Activated T-helper 17 cell treated with anti-CD3 and anti-CD28 coated beads, Interleukin-2, amount 50 U/mL, for 72 hours (primary cell): ENCODE data around the gene C1D. TPM values are rescaled to one million over a fixed set of nuclear protein-coding genes. Genes with fewer than 3 reads are reported as not detected.
"Not testable (repeated sequence)": the region's sequence is repeated elsewhere in the genome, so short reads cannot be mapped to it uniquely, and the experiment has no call there.

ENCODE experiments used
- ATAC-seq: fragments of 150-1000 bp; cut with Tn5 transposase; replicated peaks from 2 replicates; pipeline ENCODE4 v1.10.0; 2021; ENCODE audit warnings: mild to moderate bottlenecking, moderate library complexity
- H3K27ac Mint-ChIP-seq: one replicate; pipeline ENCODE4 v1.8.0; 2022; ENCODE audit warnings: mixed read lengths
- H3K27me3 Mint-ChIP-seq: one replicate; pipeline ENCODE4 v1.8.0; 2022; ENCODE audit warnings: mixed read lengths
- H3K36me3 Mint-ChIP-seq: one replicate; pipeline ENCODE4 v1.8.0; 2022; ENCODE audit warnings: low read depth, mild to moderate bottlenecking, mixed read lengths
- H3K4me1 Mint-ChIP-seq: one replicate; pipeline ENCODE4 v1.8.0; 2022; ENCODE audit warnings: mixed read lengths
- H3K4me3 Mint-ChIP-seq: one replicate; pipeline ENCODE4 v1.8.0; 2022; ENCODE audit warnings: mild to moderate bottlenecking, mixed read lengths
- H3K9me3 Mint-ChIP-seq: one replicate; pipeline ENCODE4 v1.8.0; 2022; ENCODE audit warnings: mixed read lengths
- total RNA-seq, 2 donors: library from RNA; stranded (reverse); gene quantifications; one replicate each; pipeline ENCODE4 v1.2.3, GENCODE V29; 2022

Gene C1D
- total RNA-seq, 2 donors from 2014 or later: 16.8 to 17.8 TPM

DNA sequence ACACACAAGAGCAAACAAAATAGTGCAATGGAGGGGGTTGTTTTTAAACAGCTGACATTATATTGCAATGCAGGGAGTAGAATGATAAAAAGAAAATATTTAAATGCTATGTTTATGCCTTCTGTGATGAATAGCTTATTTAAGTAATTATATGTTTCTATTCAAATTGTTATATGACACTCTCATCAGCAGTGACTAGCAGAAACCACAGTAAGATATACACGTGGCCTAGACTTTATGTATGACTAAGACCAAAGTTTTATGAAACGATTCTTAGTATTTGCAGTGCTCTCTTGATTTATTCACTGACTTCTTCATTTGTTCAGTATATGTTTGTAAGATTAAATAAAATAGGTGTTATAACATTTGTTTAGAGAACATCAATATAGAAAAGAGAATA, 26.1 kb upstream of the C1D start:
- Mint-ChIP-seq H3K4me1 (peaks cover 9% of the 10 kb centered on the region), H3K36me3 (no peaks in the 10 kb centered on the region), H3K4me3 (no peak overlapping the region), H3K27ac (no peak overlapping the region), H3K27me3 (no peaks in the 10 kb centered on the region), H3K9me3 (no peaks in the 10 kb centered on the region)
- peak; percentile 53 for ATAC-seq

DNA sequence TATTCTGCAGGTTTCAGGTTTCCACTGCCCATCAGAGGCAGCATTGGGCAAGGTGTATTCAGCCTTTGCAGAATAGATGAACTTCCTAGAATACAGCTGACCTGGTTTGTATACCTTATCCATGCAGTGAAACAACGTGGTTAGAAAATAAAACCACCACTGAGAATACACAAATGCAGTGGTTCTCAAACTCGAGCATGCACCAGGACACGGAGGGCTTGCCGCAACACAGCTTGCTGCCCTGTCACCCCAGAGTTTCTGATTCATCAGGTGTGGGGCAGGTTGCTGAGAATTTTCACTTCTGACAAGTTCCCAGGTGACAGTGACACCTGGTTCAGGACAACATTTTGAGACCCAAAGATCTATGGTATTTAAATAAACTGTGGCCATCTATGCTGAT, 23.4 kb upstream of the C1D start:
- ATAC-seq: no peak
- Mint-ChIP-seq H3K36me3 (no peaks in the 10 kb centered on the region), H3K27me3 (peaks cover 3% of the 10 kb centered on the region), H3K4me1 (peaks cover 9% of the 10 kb centered on the region), H3K27ac (no peak overlapping the region), H3K9me3 (no peaks in the 10 kb centered on the region), H3K4me3 (no peak overlapping the region)

DNA sequence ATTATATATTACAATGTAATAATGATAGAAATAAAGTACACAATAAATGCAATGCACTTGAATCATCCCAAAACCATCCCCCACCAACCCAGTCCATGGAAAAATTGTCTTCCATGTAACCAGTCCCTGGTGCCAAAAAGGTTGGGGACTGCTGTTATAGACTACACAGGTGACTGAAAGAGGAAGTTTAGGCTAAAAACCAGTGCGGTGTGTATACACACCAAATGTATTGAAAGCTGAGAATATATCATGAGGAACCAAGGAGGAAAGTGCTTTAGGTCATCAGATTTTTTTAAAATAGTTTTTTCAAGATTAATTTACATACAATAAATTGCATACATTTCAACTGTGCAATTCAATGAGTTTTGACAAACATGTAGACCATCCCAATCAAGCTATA, 20.5 kb upstream of the C1D start:
- no peak for ATAC-seq
- Mint-ChIP-seq H3K27me3 (peaks cover 6% of the 10 kb centered on the region), H3K36me3 (no peaks in the 10 kb centered on the region), H3K9me3 (no peaks in the 10 kb centered on the region), H3K27ac (no peak overlapping the region), H3K4me3 (no peak overlapping the region), H3K4me1 (no peaks in the 10 kb centered on the region)

DNA sequence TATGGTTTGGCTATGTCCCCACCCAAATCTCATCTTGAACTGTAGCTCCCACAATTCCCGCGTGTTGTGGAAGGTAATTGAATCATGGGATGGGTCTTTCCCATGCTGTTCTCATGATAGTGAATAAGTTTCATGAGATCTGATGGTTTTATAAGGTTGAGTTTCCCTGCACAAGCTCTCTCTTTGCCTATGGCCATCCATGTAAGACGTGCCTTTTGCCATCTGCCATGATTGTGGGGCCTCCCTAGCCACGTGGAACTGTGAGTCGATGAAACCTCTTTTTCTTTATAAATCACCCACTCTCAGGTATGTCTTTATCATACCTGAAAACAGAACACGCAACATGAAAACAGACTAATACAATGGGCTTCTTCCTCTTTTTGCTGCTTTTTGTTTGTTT, 11.2 kb upstream of the C1D start:
- no peak overlapping the region for H3K27ac Mint-ChIP-seq
- no peak overlapping the region for H3K4me3 Mint-ChIP-seq
- no peak for ATAC-seq
- H3K27me3 Mint-ChIP-seq: no peaks in the 10 kb centered on the region
- no peaks in the 10 kb centered on the region for H3K4me1 Mint-ChIP-seq
- H3K36me3 Mint-ChIP-seq: no peaks in the 10 kb centered on the region
- no peaks in the 10 kb centered on the region for H3K9me3 Mint-ChIP-seq

DNA sequence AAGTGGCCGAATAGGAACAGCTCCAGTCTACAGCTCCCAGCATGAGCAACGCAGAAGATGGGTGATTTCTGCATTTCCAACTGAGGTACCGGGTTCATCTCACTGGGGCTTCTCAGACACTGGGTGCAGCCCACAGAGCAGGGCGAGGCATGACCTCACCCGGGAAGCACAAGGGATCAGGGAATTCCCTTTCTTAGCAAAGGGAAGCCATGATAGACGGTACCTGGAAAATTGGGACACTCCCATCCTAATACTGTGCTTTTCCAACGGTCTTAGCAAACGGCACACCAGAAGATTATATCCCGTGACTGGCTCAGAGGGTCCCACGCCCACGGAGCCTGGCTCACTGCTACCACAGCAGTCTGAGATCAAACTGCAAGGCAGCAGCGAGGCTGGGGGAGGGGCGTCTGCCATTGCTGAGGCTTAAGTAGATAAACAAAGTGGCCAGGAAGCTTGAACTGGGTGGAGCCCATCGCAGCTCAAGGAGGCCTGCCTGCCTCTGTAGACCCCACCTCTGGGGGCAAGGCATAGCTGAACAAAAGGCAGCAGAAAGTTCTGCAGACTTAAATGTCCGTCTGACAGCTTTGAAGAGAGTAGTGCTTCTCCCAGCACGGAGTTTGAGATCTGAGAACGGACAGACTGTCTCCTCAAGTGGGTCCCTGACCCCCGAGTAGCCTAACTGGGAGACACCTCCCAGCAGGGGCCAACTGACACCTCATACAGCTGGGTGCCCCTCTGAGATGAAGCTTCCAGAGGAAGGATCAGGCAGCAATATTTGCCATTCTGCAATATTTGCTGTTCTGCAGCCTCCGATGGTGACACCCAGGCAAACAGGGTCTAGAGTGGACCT, 1.2 kb upstream of the C1D start:
- peaks cover 17% of the 10 kb centered on the region for H3K4me1 Mint-ChIP-seq
- peak overlapping the region; percentile 83 for H3K4me3 Mint-ChIP-seq
- H3K27me3 Mint-ChIP-seq, ATAC-seq, H3K36me3 Mint-ChIP-seq, H3K27ac Mint-ChIP-seq, H3K9me3 Mint-ChIP-seq: not testable (repeated sequence)

DNA sequence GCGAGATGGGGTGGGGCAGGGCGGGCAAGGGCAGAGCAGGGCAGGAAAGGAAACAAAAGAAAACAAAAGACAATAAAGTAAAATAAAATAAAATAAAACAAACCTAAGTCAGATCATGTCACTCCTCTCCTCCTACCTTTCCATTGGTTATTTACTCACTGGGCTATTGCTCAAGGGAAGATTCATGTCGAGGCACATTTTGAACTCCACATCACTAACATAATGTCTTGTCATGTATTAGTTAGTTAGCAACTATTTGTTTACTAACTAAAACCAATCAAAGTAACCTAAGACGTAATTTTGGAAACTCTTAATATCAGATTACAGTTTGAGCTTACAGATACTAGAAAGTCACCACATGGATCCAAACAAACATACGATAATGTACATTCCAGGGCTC, 2.2 kb downstream of the C1D start:
- no peaks in the 10 kb centered on the region for H3K9me3 Mint-ChIP-seq
- H3K36me3 Mint-ChIP-seq: peaks cover 13% of the 10 kb centered on the region
- H3K27ac Mint-ChIP-seq: no peak overlapping the region
- no peak for ATAC-seq
- H3K4me3 Mint-ChIP-seq: peak overlapping the region; percentile 25
- no peaks in the 10 kb centered on the region for H3K27me3 Mint-ChIP-seq
- peaks cover 27% of the 10 kb centered on the region for H3K4me1 Mint-ChIP-seq

DNA sequence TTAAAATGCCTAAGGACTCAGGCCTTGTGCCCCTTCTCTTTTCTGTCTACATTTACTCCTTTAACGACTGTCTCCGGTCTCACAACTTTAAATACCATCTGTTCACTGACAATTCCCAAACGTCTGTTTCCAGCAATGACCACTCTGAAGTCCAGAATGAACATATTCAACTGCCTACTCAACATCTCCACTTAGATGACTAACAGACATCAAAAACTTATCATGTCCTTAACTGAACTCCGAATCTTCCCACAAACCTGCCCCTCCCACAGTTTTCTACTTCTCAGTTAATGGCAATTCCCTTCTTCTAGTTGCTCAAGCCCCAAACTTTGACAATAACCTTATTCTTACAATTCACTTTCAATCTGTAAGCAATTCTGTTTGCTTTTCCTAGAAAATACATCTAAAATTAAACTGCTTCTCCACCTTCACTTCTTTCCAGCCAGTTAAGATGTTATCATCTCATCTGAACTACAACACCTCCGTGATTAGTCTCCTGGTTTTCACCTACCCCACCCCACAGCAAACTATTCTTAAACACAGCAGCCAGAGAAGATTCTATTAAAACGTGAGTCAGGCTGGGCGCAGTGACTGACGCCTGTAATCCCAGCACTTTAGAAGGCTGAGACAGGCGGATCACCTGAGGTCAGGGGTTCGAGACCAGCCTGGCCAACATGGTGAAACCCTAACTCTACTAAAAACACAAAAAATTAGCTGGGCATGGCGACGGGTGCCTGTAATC, 2.8 kb downstream of the C1D start:
- Mint-ChIP-seq H3K36me3 (peaks cover 13% of the 10 kb centered on the region), H3K27ac (peak overlapping the region; percentile 12), H3K4me1 (peaks cover 27% of the 10 kb centered on the region), H3K9me3 (no peaks in the 10 kb centered on the region), H3K27me3 (no peaks in the 10 kb centered on the region), H3K4me3 (peak overlapping the region; percentile 25)
- no peak for ATAC-seq

DNA sequence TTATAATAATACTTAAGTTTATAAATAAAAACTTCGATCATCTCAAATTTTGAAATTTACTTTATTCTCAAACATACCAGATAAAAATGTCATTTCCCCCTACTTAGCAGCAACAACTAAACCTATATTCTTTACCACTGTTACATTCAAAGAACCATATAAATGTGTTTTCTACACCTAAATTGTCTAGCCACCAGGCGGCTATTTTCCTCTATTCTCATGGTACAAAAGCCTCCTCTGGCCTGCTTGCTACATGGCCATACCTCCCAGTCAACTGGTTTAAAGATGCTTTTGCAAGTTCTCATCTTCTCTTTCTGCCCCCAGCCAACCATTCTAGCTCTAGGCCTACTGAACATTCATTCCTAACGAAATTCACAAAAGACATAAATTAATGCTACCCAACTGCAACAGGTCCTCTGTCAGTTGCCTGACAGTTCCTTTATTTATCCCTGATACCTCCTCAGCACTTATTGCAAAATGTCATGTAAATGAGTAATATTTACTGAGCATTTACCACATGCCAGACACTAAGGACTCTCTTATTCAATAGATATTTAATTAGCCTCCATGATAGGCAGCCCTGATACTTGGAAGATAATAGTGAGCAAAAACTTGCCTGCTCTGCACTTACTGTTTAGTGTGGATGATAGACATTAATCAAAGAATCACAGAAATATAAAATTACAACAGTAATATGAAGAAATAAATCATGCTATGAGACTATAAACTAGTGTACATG, 5.0 kb downstream of the C1D start:
- H3K27me3 Mint-ChIP-seq: no peaks in the 10 kb centered on the region
- H3K4me1 Mint-ChIP-seq: peaks cover 39% of the 10 kb centered on the region
- H3K27ac Mint-ChIP-seq: peak overlapping the region; percentile 26
- H3K9me3 Mint-ChIP-seq: no peaks in the 10 kb centered on the region
- peaks cover 20% of the 10 kb centered on the region for H3K36me3 Mint-ChIP-seq
- no peak overlapping the region for H3K4me3 Mint-ChIP-seq
- ATAC-seq: no peak

DNA sequence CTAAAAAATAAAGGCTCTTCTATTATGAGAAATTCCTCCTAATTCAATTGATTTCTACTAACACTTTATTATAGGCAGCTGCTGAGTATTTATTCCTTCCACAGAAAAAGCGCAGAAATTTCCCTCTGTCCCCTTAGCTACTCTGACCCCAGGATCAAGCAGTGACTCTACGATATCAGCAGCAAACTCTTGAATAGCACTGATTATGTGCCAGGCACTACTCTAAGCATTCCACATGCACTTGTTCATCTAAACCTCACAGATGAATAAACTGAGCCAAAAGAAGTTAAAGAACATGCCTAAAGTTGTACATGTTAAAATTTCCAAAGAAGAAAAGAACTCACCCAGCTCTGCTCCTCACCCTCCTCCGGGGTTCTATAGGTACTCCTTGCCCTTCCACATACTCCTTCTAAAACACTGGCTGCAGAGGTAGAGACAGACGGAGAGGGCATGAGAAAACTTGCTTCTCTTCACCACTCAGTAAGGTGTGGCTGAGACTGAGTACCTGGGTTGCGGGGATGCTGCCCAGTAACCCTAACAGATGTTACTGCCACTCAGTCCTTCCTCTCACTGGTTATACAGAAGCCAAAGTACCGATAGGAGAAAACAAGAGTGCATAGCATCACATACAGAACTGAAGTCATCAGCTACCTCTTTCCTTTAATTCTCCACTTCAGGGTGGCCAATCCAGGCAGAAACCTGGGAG, 9.9 kb downstream of the C1D start:
- no peak for ATAC-seq

DNA sequence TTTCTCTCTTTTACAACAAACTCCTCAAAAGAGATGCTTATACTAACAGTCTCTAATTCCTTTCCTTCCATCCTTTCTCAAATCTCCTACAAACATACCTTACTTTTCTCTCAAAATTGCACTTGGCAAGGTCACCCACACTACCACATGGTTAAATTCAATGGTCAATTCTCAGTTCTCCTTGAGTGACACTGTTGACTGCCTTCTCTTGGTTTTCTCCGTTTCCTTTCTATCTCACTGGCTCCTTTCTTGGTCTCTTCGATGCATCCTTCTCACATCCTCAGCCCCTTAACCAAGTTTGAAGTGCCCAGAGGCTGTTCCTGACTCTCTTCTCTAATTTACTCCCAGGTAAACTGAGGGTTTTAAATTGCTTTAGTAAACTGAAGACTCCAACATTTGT, 12.5 kb downstream of the C1D start:
- ATAC-seq: no peak
- Mint-ChIP-seq H3K9me3 (no peaks in the 10 kb centered on the region), H3K4me1 (peaks cover 29% of the 10 kb centered on the region), H3K4me3 (no peak overlapping the region), H3K36me3 (peaks cover 39% of the 10 kb centered on the region), H3K27me3 (no peaks in the 10 kb centered on the region), H3K27ac (no peak overlapping the region)

More for the DNA sequence above, 9.9 kb downstream of the C1D start:
- Mint-ChIP-seq H3K4me1 (peaks cover 32% of the 10 kb centered on the region), H3K4me3 (no peak overlapping the region), H3K36me3 (peaks cover 21% of the 10 kb centered on the region), H3K9me3 (no peaks in the 10 kb centered on the region), H3K27me3 (no peaks in the 10 kb centered on the region), H3K27ac (no peak overlapping the region)

DNA sequence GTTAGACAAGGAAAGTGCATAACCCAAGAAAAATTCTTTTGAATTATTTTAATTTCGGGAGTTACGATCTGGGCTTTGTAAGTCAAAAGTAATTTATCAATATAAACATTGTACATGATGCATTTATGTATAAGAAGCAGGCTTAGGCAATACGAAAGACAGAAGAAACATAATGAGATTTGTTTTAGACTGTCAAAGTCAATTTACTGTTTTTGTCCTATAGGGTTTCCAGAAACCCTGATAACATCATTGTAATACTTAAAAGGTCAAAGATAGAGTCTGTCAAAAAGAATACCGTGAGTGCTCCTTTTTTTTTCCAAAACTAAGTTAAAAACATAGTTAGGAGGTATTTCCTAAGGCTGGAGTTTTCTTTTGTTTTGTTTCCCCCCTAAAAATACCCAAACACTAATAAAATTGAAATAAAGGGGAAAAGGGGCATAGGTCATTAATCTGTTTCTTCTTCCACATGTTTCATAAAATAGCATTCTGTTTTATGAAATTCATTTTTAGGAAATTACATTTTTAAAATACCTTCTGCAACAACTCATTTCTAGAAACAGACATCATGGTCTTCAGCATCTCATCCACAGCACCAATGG, 16.1 kb downstream of the C1D start:
- H3K36me3 Mint-ChIP-seq: peaks cover 59% of the 10 kb centered on the region
- H3K4me3 Mint-ChIP-seq: no peak overlapping the region
- H3K4me1 Mint-ChIP-seq: peaks cover 13% of the 10 kb centered on the region
- H3K27me3 Mint-ChIP-seq: no peaks in the 10 kb centered on the region
- no peaks in the 10 kb centered on the region for H3K9me3 Mint-ChIP-seq
- ATAC-seq: no peak
- no peak overlapping the region for H3K27ac Mint-ChIP-seq

DNA sequence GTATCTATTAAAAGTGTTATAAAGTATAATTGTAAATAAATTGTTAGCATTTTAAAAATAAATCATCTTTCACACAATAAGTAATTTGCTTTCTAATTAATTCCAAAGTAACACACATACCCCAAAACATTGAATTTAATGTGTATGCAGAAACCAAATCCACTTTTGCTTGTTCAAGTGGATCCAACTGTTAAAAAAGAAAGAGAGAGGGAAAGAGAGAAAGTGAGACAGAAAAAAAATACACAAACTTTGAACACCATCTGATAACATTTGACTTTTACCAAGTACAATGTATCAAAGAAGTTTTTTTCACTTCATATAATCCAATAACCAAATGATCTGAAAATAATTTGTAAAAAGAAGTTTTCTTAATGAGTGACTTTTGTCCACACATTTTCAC, 16.6 kb downstream of the C1D start:
- Mint-ChIP-seq H3K36me3 (peaks cover 64% of the 10 kb centered on the region), H3K4me3 (no peak overlapping the region), H3K9me3 (no peaks in the 10 kb centered on the region), H3K4me1 (peaks cover 8% of the 10 kb centered on the region), H3K27ac (no peak overlapping the region), H3K27me3 (no peaks in the 10 kb centered on the region)
- no peak for ATAC-seq

DNA sequence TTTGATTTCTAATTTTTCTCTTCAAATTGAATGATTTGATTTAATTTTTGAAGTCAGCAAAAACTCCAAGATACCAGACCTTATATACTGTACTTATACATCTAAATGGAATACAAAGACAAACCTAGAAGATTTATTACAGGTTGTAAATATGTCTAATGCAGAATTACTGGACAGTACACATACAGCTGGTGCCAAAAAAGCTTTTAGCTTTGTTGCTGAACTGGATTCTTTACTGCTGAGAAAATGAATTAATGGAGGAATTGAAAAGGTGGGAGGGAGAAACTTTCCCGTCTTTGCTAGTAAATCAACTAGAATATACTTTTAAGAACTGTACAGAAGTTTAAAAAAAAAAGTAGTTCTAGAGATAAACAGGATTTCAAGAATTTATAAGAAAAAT, 17.5 kb downstream of the C1D start:
- no peak overlapping the region for H3K4me3 Mint-ChIP-seq
- H3K36me3 Mint-ChIP-seq: peaks cover 65% of the 10 kb centered on the region
- peaks cover 3% of the 10 kb centered on the region for H3K4me1 Mint-ChIP-seq
- H3K27ac Mint-ChIP-seq: no peak overlapping the region
- no peaks in the 10 kb centered on the region for H3K9me3 Mint-ChIP-seq
- no peaks in the 10 kb centered on the region for H3K27me3 Mint-ChIP-seq
- no peak for ATAC-seq

DNA sequence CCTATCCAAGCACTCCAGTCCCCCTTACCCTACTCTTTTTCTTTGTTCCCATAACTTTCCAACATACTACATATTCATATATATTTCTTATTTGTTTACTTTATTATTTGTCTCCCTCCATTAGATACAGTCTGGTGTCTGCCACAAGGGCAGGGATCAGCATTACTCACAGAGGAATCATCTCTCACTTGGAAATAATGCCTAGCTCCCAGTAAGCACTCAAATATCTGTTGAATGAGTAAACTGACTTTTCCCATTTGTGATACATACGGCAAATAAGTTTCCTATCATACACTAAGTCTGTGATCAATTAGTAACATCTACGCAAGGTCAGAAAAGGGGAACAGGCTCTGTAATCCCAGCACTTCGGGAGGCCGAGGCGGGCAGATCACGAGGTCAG, 18.7 kb downstream of the C1D start:
- H3K27me3 Mint-ChIP-seq: no peaks in the 10 kb centered on the region
- H3K36me3 Mint-ChIP-seq: peaks cover 65% of the 10 kb centered on the region
- H3K4me1 Mint-ChIP-seq: no peaks in the 10 kb centered on the region
- no peak overlapping the region for H3K4me3 Mint-ChIP-seq
- no peak overlapping the region for H3K27ac Mint-ChIP-seq
- ATAC-seq: no peak
- H3K9me3 Mint-ChIP-seq: no peaks in the 10 kb centered on the region
